Keratinocyte (primary cell): ENCODE results near the gene GHITM.
"Not testable (repeated sequence)": the region's sequence is repeated elsewhere in the genome, so short reads cannot be mapped to it uniquely, and the experiment has no call there.

Experiments
- CTCF ChIP-seq, 3 experiments: IDR thresholded peaks in 1 of 3; conservative IDR thresholded peaks in 1 of 3; optimal IDR thresholded peaks in 1 of 3; 2 replicates in 2 of 3; 3 replicates in 1 of 3; pipeline versions ENCODE3 to v1.5.1; 2011; ENCODE audit warnings: low read length in 3 of 3, mild to moderate bottlenecking in 3 of 3, moderate library complexity in 2 of 3, control low read depth in 1 of 3, inconsistent platforms in 1 of 3; ENCODE audit not compliant: insufficient read depth in 2 of 3; ENCODE audit errors: extremely low read depth in 1 of 3
- EZH2 ChIP-seq: IDR thresholded peaks from one replicate; pipeline ENCODE4 v1.6.1; 2012; ENCODE audit warnings: inconsistent platforms, mild to moderate bottlenecking, low read length, moderate library complexity

DNA sequence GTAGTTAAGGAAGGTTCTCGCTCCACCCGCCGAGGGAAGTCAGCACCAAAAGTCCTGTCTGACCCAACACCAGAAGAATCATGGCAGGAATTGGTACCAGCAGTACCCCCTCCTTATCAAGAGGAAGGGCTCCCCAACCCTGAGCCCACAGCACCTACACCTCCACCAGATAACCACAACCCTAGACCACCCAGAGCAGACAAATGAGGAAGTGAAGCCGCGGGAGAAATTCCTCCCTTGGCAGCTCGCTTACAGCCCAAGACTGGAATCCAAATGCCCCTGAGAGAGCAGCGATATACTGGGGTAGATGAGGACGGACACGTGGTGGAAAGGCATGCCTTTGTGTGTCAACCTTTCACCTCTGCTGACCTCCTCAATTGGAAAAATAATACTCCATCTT lies 29.5 kb upstream of the GHITM start:
- not testable (repeated sequence) for TF ChIP-seq CTCF (optimal IDR thresholded peaks at IDR 0.05 in 1 of 3, IDR thresholded peaks at IDR 0.05 in 1 of 3, conservative IDR thresholded peaks at IDR 0.05 in 1 of 3; ENCODE audit: extremely low read depth in 1 of 3, insufficient read depth in 2 of 3, low read length in 3 of 3); EZH2
